ENCODE measurements around the gene BTN3A1. TPM values are rescaled to one million over a fixed set of nuclear protein-coding genes. Genes with fewer than 3 reads are reported as not detected.

The BTN3A1 gene
- total RNA-seq, 2 experiments from 2014 or later = 19.0 to 20.7 TPM

DNA sequence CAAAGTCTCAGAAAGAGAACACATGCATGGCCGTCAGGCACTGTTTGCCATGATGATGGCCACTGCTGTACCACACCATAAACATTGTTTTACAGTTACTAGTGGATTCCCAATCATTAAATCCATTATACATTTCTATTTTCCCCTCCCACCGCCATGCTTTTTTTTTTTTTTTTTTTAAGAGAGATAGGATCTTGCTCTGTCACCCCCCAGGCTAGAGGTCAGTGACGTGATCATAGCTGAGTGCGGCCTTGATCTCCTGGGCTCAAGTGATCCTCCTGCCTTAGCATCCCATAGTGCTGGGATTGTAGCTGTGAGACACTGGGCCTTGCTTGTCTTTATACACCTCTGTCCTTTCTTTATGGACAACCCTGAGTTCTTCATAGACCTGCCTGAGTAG lies 33.9 kb downstream of the BTN3A1 start:
- H3K27ac Mint-ChIP-seq = no peak overlapping the region
- peaks cover 9% of the 10 kb centered on the region for H3K9me3 Mint-ChIP-seq
- no peak overlapping the region for H3K4me3 Mint-ChIP-seq
- no peaks in the 10 kb centered on the region for H3K27me3 Mint-ChIP-seq
- H3K36me3 Mint-ChIP-seq = peaks cover 16% of the 10 kb centered on the region
- no peak for DNase-seq
- H3K4me1 Mint-ChIP-seq = peaks cover 10% of the 10 kb centered on the region

GRCh38 chr6:26437550-26437949 lies 35.5 kb downstream of the BTN3A1 start:
- DNase-seq = no peak
- peaks cover 9% of the 10 kb centered on the region for H3K9me3 Mint-ChIP-seq
- H3K27ac Mint-ChIP-seq = no peak overlapping the region
- no peaks in the 10 kb centered on the region for H3K27me3 Mint-ChIP-seq
- H3K4me1 Mint-ChIP-seq = peaks cover 15% of the 10 kb centered on the region
- no peak overlapping the region for H3K4me3 Mint-ChIP-seq
- H3K36me3 Mint-ChIP-seq = peaks cover 11% of the 10 kb centered on the region

GRCh38 chr6:26438000-26438399 lies 35.9 kb downstream of the BTN3A1 start:
- H3K27ac Mint-ChIP-seq = no peak overlapping the region
- no peak for DNase-seq

DNA sequence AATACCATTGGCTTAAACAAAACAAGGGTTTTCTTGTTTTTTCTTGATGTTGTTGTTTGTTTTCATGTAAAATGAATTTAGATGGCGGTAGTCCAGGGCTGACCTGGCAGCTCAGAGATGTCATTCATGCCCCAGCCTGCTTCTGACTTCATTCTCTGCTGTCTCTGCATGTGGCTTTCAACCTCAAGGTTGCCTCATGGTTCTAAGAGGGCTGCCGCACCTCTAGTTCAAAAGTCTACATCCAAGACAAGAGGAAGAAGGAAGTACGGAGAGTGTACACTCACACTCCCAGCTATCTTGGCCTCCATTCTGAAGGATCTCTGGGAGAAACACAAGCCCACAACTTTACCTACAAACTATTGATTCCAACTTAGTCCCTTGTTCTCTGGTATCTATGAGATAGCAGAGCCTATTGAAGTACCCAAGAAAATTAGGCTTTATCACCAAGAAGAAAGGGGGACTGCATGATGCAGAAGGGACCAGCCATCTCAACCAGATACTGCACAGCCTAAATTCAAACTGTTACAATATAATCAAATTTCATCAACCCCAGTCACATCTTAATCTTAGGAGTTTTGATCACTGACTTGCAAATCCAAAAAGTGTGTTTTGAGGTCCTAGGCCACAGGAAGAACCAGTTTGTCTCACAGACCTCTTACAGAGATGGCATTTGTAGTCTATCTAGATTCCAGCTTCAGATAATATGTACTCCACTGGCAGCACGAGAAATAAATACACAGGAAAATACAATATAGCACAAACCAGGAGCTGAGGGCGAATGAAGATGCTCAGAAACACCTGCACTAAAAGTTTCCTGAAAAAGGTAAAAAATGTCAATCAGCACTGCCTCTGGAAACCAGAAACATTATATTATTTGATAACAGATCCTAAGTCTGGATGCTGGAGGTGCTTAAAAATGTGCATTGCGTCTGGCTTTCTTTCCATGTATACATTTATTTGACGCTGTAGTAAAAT lies 37.4 kb downstream of the BTN3A1 start:
- no peak for DNase-seq
- peak overlapping the region; percentile 89 for H3K4me3 Mint-ChIP-seq
- H3K27ac Mint-ChIP-seq = peak overlapping the region; percentile 91
- no peaks in the 10 kb centered on the region for H3K27me3 Mint-ChIP-seq
- H3K4me1 Mint-ChIP-seq = peaks cover 26% of the 10 kb centered on the region
- H3K9me3 Mint-ChIP-seq = peaks cover 2% of the 10 kb centered on the region
- peaks cover 9% of the 10 kb centered on the region for H3K36me3 Mint-ChIP-seq

More at GRCh38 chr6:26438000-26438399, 35.9 kb downstream of the BTN3A1 start:
- Mint-ChIP-seq H3K27me3 (no peaks in the 10 kb centered on the region), H3K4me3 (no peak overlapping the region), H3K36me3 (peaks cover 11% of the 10 kb centered on the region), H3K4me1 (peaks cover 20% of the 10 kb centered on the region), H3K9me3 (peaks cover 9% of the 10 kb centered on the region)

DNA sequence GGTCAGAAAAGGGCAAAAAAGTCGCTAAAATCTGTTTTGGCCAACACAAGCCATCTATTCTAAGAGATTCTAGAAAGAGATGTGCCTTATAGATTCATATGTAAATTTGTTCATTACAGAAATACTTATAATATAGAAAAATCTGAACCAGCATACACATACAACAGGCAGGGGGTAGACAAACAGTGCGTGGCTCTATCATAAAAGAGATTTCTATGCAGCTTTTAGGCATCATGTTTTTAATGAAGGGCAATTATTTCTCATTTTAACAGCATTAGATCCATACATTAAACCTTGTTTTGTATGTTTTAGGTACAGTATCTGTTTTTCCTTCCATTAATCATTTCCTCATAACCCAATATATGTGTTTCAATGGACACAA lies 38.9 kb downstream of the BTN3A1 start:
- Mint-ChIP-seq H3K27ac (peak overlapping the region; percentile 91), H3K4me1 (peaks cover 42% of the 10 kb centered on the region), H3K9me3 (no peaks in the 10 kb centered on the region), H3K36me3 (peaks cover 20% of the 10 kb centered on the region), H3K27me3 (no peaks in the 10 kb centered on the region), H3K4me3 (peak overlapping the region; percentile 89)
- no peak for DNase-seq

- peaks cover 24% of the 10 kb centered on the region for H3K36me3 Mint-ChIP-seq
- H3K27me3 Mint-ChIP-seq = no peaks in the 10 kb centered on the region
- H3K4me3 Mint-ChIP-seq = peak overlapping the region; percentile 83
- DNase-seq = no peak
- peak overlapping the region; percentile 77 for H3K27ac Mint-ChIP-seq
- H3K9me3 Mint-ChIP-seq = no peaks in the 10 kb centered on the region
- H3K4me1 Mint-ChIP-seq = peaks cover 51% of the 10 kb centered on the region
Observed at GRCh38 chr6:26441977-26442376, 39.9 kb downstream of the BTN3A1 start.

DNA sequence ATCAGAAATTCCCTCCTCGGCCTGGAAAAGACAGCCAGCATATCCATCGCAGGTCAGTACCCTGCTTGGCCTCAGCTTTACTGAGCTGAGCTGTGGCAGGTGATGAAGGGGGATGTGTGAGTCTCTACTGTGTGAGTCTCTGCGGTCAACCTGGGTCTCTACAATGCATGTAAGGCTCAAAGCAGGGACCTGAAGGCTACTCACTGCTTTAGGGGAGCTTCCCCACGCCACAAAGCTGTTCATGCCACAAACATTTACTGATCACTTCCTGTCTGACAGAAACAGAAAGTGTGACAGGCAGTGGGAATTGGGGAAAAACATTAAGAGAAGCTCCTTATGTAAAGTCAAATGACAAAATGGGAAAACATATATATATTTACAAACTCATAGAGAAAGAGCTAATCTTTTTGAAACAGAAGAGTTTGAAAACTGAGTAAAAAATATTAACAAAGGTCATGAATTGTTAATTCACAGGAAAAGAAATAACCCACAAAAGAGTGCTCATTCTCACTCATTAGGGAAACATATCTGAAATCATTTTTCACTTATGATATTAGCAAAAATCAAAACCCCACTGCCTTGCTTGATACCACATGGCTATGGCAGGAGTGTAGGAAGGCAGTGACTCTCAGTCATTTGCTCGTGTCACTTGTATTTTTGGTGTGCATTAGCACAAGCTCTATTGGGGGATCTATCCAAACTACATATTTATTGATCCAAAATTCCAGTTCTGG lies 44.0 kb downstream of the BTN3A1 start:
- Mint-ChIP-seq H3K27ac (peak overlapping the region; percentile 82), H3K9me3 (no peaks in the 10 kb centered on the region), H3K4me1 (peaks cover 54% of the 10 kb centered on the region), H3K36me3 (peaks cover 44% of the 10 kb centered on the region), H3K27me3 (no peaks in the 10 kb centered on the region), H3K4me3 (peak overlapping the region; percentile 8)
- DNase-seq = peak; percentile 43

DNA sequence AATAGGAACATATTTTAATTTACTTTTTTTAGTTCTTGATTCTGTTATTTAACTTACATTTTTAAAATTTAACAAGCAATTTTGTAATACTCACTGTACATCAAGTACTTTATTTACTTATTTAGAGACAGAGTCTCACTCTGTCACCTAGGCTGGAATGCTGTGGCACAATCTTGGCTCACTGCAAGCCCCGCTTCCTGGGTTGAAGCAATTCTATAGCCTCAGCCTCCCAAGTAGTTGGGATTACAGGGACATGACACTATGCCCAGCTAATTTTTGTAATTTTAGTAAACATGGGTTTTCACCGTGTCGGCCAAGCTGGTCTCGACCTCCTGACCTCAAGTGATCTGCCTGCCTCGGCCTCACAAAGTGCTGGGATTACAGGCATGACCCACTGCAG lies 45.2 kb downstream of the BTN3A1 start:
- no peak for DNase-seq
- H3K4me3 Mint-ChIP-seq = no peak overlapping the region
- H3K4me1 Mint-ChIP-seq = peaks cover 51% of the 10 kb centered on the region
- H3K27me3 Mint-ChIP-seq = no peaks in the 10 kb centered on the region
- H3K27ac Mint-ChIP-seq = no peak overlapping the region
- H3K36me3 Mint-ChIP-seq = peaks cover 48% of the 10 kb centered on the region
- H3K9me3 Mint-ChIP-seq = no peaks in the 10 kb centered on the region

GRCh38 chr6:26450240-26450639 lies 48.2 kb downstream of the BTN3A1 start:
- H3K4me1 Mint-ChIP-seq = peaks cover 29% of the 10 kb centered on the region
- DNase-seq = no peak
- H3K27ac Mint-ChIP-seq = peak overlapping the region; percentile 32
- H3K36me3 Mint-ChIP-seq = peaks cover 35% of the 10 kb centered on the region
- H3K9me3 Mint-ChIP-seq = no peaks in the 10 kb centered on the region
- no peak overlapping the region for H3K4me3 Mint-ChIP-seq
- H3K27me3 Mint-ChIP-seq = no peaks in the 10 kb centered on the region

- Mint-ChIP-seq H3K36me3 (peaks cover 32% of the 10 kb centered on the region), H3K27ac (no peak overlapping the region), H3K27me3 (no peaks in the 10 kb centered on the region), H3K4me1 (peaks cover 19% of the 10 kb centered on the region), H3K4me3 (no peak overlapping the region), H3K9me3 (no peaks in the 10 kb centered on the region)
- no peak for DNase-seq
Observed at GRCh38 chr6:26452631-26453235, 50.7 kb downstream of the BTN3A1 start.

GRCh38 chr6:26454631-26455030 lies 52.6 kb downstream of the BTN3A1 start:
- Mint-ChIP-seq H3K4me1 (peaks cover 16% of the 10 kb centered on the region), H3K27ac (no peak overlapping the region), H3K36me3 (peaks cover 29% of the 10 kb centered on the region)

GRCh38 chr6:26455357-26455970 lies 53.4 kb downstream of the BTN3A1 start:
- H3K9me3 Mint-ChIP-seq = no peaks in the 10 kb centered on the region
- H3K27ac Mint-ChIP-seq = no peak overlapping the region
- peaks cover 30% of the 10 kb centered on the region for H3K36me3 Mint-ChIP-seq
- no peak overlapping the region for H3K4me3 Mint-ChIP-seq
- H3K4me1 Mint-ChIP-seq = peaks cover 24% of the 10 kb centered on the region
- no peaks in the 10 kb centered on the region for H3K27me3 Mint-ChIP-seq
- DNase-seq = no peak

More at GRCh38 chr6:26454631-26455030, 52.6 kb downstream of the BTN3A1 start:
- no peak for DNase-seq
- no peaks in the 10 kb centered on the region for H3K27me3 Mint-ChIP-seq
- H3K4me3 Mint-ChIP-seq = no peak overlapping the region
- H3K9me3 Mint-ChIP-seq = no peaks in the 10 kb centered on the region

GRCh38 chr6:26457264-26457805 lies 55.3 kb downstream of the BTN3A1 start:
- Mint-ChIP-seq H3K9me3 (no peaks in the 10 kb centered on the region), H3K27me3 (no peaks in the 10 kb centered on the region), H3K27ac (peak overlapping the region; percentile 97), H3K4me1 (peaks cover 34% of the 10 kb centered on the region), H3K4me3 (peak overlapping the region; percentile 97), H3K36me3 (peaks cover 38% of the 10 kb centered on the region)
- no peak for DNase-seq

Data from activated naive CD8-positive, alpha-beta T cell treated with anti-CD3 and anti-CD28 coated beads for 36 hours (primary cell).